Activated T-cell treated with anti-CD3 and anti-CD28 coated beads for 48 hours (primary cell): ENCODE results near the gene SIX1.

Experiments used
- DNase-seq: peaks from one replicate; pipeline ENCODE4 v3.0.0-alpha.2; 2020; ENCODE audit warnings: low read depth

The SIX1 gene

DNA sequence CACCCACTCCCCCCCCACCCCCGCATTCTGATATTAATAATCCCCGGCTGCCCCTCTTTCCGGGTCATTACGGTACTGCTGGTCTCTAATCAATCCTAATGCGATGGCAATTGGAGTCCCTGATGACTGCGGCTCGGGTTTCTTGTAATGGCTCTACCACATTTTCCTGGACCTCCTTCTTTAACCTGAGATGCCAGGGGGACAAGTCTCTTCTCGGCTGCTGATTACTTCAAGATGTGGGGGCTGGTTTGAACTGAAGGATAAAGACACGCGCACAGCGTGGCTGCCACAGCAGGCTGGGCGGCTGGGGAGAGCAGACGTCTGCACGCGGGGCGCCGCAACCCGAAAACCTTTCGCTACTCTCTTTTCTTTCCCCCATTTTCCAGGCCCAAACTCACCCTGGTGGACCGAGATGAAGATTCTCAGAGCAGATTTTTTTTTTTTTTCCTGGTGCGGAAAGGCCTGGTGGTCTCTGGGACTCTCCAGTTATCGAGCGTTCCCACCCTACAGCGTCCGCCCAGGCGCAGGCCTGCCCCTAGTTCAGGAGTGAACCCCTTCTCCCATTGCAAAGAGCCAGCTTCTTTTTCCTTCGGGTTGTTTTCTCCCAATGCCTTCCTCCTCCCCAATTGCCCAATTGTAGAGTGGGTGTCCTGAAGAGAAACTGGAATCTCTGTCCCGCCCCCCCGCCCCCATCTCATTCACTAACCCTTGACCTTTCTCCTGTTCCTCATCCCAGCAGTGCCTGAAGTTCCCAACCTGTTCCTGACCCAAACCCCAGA, 6.0 kb upstream of the SIX1 start:
- DNase-seq: no peak

DNA sequence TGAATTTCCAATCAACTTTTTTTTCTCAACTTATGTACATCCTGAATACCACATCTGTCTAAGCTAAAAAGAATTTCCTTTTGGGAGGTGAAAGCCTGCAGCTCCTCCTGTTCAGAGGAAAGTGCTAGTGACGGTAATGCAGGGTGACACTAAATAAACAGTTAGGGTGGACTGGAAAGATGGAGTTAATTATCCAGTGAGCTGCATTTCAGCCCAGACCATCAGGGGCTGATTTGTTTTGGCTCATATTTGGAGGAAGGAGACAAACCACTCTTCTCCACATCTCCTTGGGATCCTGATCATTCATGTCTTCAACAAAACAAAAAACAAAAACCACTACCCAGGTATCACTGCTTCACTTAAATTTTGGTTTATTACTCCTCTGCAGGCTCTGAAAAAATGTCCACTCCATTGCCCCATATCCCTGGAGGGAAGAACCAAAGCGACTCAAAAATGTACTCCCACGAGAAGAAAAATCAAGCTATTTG, 5.1 kb upstream of the SIX1 start:
- no peak for DNase-seq

DNA sequence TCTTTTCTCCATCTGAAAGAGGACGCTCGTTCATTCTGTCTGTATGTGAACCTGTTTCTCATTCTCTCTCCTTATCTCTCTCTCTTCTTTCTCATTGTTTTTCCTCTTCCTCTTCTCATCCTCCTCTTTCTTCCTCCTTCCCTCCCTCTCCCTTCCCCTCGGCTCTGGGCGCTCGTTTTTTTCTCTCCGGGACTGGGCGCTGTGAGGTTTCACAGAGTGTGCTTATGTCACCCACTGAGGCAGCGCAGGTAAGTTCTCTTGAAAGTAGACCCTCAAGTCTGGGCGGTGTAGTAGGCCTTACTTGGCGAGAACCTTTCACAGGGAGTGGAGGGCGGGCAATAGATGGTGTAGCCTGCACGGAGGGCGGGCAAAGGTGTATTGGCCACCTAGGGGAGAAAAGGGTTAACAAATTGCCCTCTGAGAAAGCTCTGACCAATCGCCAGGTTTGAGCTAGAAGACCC, 4.5 kb upstream of the SIX1 start:
- DNase-seq: no peak

DNA sequence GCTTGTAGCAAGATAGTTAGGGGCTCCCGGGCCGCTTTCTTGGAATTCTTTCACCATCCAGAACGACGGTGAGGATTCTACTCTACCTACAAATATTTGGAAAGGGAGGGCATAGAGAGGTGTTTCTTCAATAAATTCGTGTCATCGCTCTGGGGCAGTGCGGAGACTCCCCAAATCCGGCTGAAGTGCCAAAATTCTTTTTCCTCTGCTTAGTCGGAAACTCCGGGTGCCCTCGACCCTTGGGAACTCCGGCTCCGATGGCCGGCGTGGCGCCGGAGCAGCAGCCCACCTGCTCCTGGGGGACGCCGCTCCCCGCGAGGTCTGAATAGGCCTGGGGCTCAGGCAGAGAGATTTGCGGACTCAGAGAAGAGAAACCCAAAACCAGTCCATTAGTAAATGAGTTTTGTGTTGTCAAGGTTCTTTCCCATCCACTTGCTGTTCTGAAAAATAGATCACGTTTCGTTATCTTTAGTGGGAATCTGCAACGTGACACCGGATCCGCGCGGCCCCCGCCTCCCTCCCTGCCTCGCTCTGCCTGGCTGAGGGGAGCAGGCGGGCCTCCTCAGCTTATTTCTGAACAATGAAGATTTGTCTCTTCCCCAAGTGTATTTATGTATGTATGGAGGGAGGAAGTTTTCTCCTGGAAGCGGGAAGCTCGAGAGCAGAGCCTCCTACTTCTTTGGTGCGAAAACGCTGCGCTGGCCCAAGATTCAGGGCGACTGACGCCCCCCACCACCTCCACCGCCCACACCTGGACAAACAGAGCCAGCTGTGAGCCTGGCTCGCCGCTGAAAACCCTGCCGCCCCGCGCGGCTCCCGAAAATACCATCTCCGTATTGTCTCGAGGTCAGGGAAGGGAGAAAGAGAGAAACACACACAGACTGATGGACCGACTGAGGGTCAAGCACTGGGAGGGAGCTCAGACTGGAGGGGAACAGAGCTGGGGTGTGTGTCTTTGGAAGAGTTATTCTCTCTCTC, 3.7 kb upstream of the SIX1 start:
- DNase-seq: no peak

DNA sequence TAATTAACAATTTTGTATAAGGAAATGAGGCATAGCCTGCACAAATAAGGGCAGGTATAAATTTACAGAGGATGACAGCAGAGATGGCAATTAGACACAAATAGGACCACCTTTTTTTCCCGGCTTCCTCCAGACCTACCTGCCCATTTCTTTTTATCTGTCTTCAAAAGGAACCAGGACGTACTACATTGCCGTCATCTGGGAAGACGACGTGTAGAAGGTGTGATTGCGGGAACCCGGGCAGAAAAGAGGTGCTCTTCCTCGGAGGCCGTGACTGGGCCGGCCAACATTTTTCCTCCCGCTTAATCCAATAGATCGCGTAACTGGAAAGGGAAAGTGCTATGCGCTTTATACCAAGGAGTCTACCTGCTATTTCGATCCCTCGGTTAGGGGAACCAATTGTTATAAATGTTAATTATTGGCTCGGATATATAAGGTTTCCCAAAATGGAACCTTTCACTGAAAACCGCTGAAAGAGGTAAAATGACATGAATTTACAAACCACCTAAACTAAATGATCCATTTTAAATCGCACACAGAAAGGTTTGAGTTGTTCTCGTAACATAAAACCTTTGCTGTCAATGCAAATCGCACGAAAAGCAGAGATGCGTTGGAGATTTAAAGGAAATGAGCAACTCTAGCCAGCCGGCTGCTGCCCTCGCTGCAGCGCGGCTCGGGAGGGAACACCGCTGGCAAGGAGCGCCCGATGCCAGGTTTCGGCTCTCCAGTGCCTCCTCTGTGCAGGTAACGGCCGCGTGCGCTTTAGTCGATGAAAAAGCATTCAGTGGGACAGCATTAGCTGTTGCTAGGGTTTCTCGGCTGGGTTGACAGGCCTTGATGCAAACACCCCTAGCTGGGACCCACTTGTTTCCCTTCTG, 2.8 kb upstream of the SIX1 start:
- no peak for DNase-seq

DNA sequence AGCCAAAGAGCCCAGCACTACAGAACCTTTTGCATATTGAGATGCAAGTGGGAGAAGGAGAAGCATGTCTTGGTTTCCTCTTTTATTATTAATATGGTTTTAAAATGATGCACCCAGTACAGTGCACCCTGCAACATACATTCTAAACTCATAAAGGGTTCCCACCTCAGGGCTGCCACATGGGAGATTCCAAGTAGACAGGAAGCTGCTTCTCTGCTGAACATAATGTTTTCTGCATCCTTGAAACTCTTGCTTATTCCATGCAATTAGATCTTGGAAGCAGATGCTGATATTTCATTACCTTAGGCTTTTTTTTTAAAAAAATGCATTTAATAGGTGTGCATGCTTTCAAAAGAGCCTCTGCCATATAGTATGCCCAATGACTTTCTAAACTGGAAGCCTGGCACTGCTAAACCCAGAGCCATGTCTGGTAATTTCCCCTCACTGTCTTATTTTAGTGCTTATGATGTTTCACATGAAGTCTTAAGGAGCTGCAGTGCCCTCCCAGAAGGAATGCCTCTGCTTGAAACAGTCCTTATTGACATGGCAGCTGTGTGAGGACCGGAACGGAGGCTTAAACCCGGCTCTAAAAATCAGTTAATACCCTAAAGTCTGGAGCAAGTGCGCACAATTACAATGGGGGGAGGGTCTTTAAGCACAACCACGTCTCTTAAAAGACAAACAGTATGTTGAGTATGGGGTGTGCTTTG, 2.0 kb upstream of the SIX1 start:
- no peak for DNase-seq

DNA sequence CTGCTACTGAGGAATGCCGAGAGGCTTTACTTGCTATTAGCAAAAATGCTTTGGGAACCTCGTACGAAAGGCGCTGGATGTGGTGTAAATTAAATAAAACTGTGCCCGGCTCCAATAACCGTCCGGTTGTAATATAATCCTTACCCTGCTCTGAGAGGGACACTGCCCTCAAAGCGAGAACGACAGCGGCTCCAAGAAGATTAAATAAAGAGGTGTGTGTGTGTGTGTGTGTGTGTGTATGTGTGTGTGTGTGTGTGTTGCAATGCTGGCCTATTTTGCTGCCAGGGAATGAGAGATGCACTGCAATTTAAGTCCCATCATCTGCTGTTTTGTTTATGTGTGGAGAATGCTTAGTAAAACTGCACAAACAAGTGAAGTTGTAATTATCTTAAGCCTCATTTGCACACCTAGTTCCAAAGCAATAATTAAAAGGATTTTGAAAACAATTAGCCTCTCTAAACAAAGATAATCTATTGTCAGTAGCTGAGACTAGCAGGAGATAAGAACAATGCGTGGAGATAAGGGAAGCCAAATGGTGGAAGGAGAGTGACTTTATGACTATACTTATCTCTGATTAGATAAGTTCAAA, 1.2 kb upstream of the SIX1 start:
- no peak for DNase-seq

DNA sequence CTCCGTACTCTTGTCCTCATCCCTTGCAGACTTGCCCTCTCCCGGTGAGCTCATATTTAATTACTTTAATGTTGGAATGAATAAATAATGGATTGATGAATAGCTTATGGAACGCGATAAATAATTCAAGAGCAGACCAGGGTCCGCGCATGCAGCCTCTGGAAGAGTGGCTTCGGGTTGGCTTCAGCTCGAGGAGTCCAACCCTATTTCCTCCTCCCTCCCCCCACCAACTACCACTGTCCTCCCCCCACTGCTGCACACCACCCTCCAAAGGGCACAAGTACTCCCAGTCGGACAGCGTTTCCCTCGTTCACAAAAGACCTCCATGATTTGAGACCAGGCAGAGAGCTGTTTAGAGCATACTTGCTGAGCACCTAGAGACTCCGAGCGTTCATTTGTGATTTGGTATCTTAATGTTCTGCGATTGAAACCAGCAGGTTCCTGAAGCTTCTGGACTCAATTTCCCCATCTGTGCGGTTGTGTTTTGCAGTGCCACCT, 647 bp upstream of the SIX1 start:
- no peak for DNase-seq

DNA sequence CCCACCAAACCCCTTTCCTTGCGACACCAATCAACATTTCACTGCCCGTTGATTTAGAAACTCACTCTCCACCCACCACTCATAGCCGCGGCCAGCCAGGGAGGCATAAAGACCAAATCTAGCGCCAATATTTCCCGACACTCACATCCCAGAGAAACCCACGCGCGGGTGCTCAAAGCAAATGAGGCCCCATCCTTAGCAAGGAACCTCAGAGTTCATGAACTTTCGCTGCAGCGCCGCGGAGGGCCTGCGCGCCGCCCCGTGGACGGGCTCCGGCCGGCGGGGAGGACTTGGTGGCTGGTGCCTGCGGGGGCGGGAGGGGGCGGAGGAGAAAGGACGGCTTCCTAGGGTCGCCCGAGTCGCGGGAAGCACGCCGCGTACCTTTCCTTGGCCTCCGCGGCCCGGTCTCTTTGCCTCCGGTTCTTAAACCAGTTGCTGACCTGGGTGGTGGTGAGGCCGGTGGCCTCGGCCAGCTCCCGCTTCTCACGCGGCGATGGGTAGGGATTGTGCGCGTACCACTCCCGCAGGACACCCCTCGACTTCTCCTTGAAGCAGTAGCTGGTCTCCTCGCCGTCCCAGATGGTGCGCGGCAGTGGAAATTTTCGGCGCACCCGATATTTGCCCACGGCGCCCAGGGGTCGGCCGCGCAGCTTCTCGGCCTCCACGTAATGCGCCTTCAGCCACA, 886 bp downstream of the SIX1 start:
- no peak for DNase-seq

DNA sequence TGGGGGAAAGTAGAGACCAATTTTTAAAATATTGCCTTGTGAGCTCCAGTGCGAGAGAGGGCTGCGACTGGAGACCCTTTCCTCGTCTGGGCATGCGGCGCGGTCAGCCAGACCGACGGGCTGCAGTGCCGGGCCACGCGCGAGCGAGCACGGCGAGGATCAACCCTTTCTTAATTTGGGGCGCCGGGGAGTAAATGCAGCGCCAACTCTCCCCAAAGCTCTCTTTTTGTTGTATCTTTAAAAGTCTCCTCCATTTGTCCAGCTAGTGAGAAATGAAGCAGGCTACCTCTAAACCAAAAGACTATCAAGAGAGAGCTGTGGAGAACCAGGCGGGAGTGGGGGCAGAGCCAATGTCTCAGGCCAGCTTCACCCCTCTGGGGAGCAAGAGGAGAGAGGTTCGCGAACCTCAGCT, 1.4 kb downstream of the SIX1 start:
- no peak for DNase-seq

DNA sequence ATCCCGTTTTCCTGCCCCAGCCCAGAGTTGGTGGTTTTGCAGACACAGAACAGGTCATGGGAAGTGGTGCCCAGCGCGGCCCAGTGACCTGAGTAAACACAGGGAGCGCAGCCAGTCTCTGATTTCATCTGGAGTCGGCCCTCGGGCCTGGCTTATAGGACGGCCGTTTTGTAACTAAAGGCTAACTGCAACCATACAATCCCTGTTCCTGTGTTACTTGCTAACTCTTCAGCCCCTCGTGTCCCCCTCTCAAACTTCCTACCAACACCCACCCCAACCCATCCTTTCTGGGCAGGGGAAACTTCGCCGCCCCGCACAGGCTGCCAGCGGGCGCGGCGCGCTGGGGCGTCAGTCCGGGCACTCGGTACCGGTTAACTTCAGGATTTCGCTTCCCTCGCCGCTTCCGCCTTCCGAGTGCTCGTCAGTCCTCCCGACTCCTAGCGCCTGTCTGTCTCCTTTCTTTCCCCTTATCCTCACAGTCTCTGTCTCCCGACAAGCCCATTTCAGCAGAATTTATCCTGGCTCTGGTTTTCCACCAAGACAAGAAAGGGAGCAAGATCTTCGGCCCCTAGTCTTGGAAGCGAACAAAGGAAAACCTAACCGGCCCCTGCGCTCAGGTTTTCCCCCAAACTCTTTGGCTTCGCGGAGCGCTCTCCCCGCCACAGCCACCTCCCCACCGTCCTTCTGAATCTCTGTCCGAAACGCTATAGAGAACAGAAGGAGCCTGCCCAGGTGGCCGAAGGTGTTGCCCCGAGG, 2.0 kb downstream of the SIX1 start:
- DNase-seq: no peak

DNA sequence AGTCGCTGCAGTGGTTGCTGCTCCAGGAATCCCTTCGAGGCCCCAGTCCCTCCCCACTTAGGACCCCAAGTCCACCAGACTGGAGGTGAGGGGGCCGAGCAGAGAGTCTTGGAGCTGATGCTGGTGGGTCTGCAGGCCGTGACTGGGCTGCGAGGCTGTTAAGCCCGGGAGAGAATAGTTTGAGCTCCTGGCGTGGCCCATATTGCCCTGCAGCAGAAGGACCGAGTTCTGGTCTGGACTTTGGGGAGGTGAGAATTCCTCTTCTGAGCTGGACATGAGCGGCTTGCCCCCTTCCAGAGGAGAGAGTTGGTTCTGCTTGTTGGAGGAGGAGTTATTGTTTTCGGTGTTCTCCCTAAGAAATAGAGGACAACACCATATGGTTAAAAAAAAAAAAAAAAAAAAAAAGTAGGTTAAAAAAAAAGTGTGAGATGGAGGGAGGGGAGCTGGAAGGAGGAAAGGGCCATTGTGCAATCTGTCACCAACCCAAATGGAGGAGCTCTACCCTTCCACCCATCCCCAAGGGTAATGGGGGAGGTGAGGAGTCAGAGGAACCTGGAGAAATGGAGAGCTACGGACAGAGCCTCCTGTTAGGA, 3.0 kb downstream of the SIX1 start:
- no peak for DNase-seq

DNA sequence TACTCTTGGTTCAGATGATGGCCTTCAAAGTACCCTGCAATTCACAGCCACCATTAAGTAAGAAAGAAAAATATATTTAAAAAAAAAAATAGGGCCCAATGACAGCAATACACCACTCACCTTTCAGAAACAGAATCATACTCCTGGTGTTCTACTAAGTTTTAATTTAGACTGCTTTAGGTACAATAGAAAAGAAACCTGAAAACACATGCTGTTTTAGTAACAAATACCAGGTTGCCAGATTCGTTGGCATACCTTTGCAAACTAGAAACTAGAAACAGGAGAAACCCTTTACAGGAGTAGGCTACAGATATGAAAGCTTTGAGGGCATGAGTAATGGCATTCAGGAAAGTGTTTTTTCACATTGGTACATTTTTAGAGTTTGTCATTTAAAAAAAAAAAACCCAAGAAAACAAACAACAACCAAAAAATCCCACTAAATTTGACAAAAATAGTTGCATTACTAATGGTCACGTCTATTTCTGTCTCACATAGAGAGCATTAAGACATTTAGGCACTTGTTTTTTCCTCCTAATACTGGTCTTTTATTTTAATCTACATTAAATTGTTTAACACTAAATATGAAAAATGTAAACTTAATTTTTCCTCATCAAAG, 4.0 kb downstream of the SIX1 start:
- no peak for DNase-seq

DNA sequence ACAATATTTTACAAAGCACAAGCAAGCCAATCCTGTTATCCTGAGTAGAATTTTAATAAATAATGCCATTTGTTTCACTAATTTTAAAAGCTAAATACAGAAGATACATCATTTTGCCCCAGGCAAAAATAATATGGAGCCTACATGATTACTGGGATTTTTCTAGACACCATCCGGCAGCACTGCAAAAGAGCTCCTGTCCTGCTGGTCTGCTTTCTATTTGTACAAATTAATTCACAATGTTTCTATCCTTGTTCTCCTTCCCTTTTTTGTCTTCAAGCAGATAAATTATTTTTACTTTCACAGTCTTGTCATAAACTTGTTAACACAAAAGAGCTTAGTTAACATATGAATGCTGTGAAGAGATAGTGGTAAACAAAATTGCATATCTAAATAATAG, 4.6 kb downstream of the SIX1 start:
- DNase-seq: no peak

DNA sequence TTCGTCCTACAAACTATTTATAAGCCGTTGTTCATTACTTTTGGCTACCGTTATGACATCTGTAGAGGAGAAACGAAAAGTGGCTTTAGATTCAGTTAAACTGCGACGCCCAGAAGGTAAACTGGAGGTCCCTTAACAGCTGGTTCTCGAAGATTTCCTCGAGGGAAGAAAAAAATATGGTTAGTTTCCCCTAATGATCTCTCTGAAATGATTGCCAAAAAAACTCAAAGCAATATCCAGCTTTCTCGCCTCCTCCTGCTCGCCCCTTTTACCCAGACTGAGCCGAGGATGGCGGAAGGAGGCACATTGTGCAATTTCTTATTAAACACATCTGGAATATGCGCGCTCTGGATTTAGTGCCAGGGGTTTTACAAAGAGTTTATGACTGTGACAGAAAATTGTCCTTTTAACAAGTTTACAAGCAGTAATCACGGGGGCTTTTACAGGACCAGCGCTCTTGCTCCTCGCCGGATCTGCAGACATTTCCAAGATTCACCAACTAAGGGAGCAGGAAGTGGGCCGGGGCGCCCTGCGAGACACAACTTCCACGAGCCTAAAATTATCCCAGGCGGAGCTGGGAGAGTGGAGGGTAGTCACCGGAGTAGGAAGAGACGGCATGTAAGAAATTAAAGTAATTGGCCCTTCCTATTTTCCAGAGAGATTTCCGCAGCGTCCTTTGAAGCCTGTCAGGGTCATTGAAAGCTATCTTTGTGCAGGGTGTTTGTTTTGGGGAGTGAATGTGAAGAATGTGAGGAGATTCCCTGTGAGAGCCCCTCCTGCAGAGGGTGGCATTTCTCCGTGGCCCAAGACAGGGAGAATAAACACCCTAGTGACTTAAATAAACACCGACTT, 5.6 kb downstream of the SIX1 start:
- no peak for DNase-seq

DNA sequence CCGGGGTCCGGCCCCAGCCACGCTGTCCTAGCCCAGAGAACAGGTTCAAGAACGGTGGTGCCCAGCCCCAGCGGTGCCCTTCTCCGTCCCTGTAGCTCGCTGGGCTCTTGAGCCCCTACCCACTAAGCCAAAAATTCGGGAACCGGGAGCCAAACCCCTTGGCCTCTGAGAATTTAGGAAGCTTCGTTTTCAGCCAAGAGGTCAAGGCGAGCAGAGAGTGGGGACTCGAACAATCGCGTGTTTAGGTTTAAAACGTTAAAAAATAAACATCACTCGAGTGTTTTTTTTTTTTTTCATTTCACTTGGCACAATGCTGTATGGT, 6.2 kb downstream of the SIX1 start:
- DNase-seq: no peak

DNA sequence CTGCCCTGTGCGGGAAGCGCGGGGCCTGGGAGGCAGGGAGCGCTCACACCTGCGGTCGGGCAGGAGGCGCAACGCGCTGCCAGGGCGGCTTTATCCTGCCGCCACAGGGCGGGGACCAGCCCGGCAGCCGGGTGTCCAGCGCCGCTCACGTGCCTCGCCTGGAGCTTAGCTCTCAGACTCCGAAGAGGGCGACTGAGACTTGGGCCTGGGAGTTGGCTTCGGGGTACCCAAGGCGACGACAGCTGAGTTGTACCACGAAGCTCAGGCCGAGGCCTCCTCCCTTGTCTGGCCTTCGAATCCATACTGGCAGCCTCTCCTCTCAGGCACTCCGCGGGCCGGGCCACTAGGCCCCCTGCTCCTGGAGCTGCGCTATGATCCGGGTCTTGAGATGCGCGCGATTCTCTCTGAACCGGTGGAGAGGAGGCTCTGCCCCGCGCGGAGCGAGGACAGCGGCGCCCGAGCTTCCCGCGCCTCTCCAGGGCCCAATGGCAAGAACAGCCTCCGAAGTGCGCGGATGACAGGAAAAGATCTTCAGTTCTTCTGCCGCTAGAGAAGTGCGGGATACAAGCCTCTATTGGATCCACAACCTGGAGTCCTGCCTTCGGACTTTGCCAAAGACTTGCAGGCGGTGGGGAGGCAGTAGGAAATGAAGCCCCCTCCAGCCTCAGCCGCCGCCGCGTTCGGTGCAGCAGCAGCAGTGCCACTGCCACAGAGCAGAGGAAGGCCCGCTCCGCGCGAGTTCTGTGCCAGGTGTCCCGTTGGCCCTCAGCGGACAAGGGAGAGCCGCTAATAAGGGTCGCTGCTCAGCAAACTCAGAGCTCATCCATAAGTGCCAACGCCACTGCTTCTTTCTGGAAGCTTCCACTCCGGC, 6.8 kb downstream of the SIX1 start:
- DNase-seq: no peak
